ENCODE results near the gene EGFR.
"Not testable (repeated sequence)": the region's sequence is repeated elsewhere in the genome, so short reads cannot be mapped to it uniquely, and the experiment has no call there.

The EGFR gene

DNA sequence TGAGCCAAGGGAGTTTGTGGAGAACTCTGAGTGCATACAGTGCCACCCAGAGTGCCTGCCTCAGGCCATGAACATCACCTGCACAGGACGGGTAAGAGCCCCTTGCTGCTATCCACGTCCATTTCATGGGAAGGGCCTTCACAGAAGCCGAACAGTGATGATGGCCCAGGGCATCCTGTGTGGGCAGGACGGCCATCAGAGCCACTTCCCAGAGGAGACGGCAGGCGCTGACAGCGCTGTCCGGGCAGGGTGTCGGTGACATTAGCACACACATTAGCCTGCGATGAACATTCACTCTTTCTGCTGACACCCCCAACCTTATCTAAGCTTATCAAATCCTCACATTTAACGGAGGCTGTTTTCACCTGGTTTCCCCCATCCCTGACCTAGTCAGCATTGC is 144.9 kb downstream of the EGFR start:
- H2AFZ ChIP-seq (ENCODE audit: low read length), result no peak overlapping the region
- no peak overlapping the region for H3K4me2 ChIP-seq (ENCODE audit: low read depth, low read length, poor library complexity, severe bottlenecking)
- no peaks in the 10 kb centered on the region for H4K20me1 ChIP-seq (ENCODE audit: insufficient read depth, low read length, poor library complexity, severe bottlenecking)
- no peaks in the 10 kb centered on the region for H3K27me3 ChIP-seq (ENCODE audit: insufficient read depth, low read length, poor library complexity, severe bottlenecking)
- peaks cover 2% of the 10 kb centered on the region; the same call in 1 of the 2 replicates for H3K9me3 ChIP-seq (ENCODE audit: insufficient read depth, low read depth, low read length)
- H3K4me1 ChIP-seq (ENCODE audit: insufficient read depth, low read length, poor library complexity, severe bottlenecking), result no peaks in the 10 kb centered on the region
- TF ChIP-seq, protein P1, sequence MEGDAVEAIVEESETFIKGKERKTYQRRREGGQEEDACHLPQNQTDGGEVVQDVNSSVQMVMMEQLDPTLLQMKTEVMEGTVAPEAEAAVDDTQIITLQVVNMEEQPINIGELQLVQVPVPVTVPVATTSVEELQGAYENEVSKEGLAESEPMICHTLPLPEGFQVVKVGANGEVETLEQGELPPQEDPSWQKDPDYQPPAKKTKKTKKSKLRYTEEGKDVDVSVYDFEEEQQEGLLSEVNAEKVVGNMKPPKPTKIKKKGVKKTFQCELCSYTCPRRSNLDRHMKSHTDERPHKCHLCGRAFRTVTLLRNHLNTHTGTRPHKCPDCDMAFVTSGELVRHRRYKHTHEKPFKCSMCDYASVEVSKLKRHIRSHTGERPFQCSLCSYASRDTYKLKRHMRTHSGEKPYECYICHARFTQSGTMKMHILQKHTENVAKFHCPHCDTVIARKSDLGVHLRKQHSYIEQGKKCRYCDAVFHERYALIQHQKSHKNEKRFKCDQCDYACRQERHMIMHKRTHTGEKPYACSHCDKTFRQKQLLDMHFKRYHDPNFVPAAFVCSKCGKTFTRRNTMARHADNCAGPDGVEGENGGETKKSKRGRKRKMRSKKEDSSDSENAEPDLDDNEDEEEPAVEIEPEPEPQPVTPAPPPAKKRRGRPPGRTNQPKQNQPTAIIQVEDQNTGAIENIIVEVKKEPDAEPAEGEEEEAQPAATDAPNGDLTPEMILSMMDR (conservative IDR thresholded peaks at IDR 0.05; ENCODE audit: low read length), result no peak
- no peak for TF ChIP-seq EZH2phosphoT487 (IDR thresholded peaks at IDR 0.05; ENCODE audit: borderline replicate concordance)
- no peaks in the 10 kb centered on the region for H3K36me3 ChIP-seq (ENCODE audit: insufficient read depth, low read length)
- H3K79me2 ChIP-seq (ENCODE audit: insufficient read depth, low read length), result no peaks in the 10 kb centered on the region
- H3K9ac ChIP-seq (ENCODE audit: low read depth, low read length, poor library complexity, severe bottlenecking), result no peak overlapping the region
- H3K4me3 ChIP-seq (ENCODE audit: low read length, poor library complexity, severe bottlenecking), result no peak overlapping the region
- H3F3A ChIP-seq (ENCODE audit: low read depth), result no peaks in the 10 kb centered on the region
- no peaks in the 10 kb centered on the region for H3K9me2 ChIP-seq (replicated peaks; ENCODE audit: low read depth, low read length)

DNA sequence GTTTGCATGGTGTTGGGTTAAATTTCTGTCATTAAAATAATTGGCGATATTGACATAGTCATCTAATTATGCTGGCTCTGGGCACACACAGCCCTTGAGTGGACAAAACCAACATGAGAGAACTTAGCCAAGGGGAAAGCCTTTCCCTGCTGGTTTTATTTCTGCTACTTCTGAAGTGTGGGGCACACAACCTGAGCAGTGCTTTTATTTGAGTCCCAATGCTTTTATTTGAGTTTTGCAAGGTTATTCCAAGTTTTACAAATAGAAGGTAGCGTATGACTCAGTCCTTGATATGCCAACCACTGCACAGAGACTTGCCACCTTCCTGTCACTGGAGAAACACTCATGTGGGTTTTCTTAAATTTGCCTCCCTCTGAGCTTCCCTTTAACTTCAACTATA is 145.7 kb downstream of the EGFR start:
- H3K4me3 ChIP-seq (ENCODE audit: low read length, poor library complexity, severe bottlenecking), result no peak overlapping the region
- H3K9me3 ChIP-seq (ENCODE audit: insufficient read depth, low read depth, low read length), result peaks cover 2% of the 10 kb centered on the region; the same call in 1 of the 2 replicates
- no peaks in the 10 kb centered on the region for H3F3A ChIP-seq (ENCODE audit: low read depth)
- TF ChIP-seq EZH2phosphoT487 (IDR thresholded peaks at IDR 0.05; ENCODE audit: borderline replicate concordance), result no peak
- TF ChIP-seq, protein P1 (conservative IDR thresholded peaks at IDR 0.05; ENCODE audit: low read length), result no peak
- H2AFZ ChIP-seq (ENCODE audit: low read length), result no peak overlapping the region
- no peaks in the 10 kb centered on the region for H3K79me2 ChIP-seq (ENCODE audit: insufficient read depth, low read length)
- no peaks in the 10 kb centered on the region for H3K9me2 ChIP-seq (replicated peaks; ENCODE audit: low read depth, low read length)
- no peaks in the 10 kb centered on the region for H3K27me3 ChIP-seq (ENCODE audit: insufficient read depth, low read length, poor library complexity, severe bottlenecking)
- no peaks in the 10 kb centered on the region for H3K36me3 ChIP-seq (ENCODE audit: insufficient read depth, low read length)
- no peak overlapping the region for H3K9ac ChIP-seq (ENCODE audit: low read depth, low read length, poor library complexity, severe bottlenecking)
- H3K4me1 ChIP-seq (ENCODE audit: insufficient read depth, low read length, poor library complexity, severe bottlenecking), result no peaks in the 10 kb centered on the region
- no peak overlapping the region for H3K4me2 ChIP-seq (ENCODE audit: low read depth, low read length, poor library complexity, severe bottlenecking)
- H4K20me1 ChIP-seq (ENCODE audit: insufficient read depth, low read length, poor library complexity, severe bottlenecking), result no peaks in the 10 kb centered on the region

DNA sequence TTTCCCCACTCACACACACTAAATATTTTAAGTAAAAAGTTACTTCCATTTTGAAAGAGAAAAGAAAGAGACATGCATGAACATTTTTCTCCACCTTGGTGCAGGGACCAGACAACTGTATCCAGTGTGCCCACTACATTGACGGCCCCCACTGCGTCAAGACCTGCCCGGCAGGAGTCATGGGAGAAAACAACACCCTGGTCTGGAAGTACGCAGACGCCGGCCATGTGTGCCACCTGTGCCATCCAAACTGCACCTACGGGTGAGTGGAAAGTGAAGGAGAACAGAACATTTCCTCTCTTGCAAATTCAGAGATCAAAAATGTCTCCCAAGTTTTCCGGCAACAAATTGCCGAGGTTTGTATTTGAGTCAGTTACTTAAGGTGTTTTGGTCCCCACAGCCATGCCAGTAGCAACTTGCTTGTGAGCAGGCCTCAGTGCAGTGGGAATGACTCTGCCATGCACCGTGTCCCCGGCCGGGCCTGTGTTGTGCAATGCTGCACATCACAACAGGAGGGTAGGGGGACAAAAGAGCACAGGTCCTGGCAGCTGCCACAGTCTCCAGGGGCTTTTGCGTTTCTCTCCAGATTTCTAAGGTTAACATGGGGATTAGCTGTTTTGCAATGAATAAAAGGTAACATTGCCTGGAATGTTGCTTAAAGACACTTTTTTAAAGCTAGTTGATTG is 146.5 kb downstream of the EGFR start:
- no peak for TF ChIP-seq EZH2phosphoT487 (IDR thresholded peaks at IDR 0.05; ENCODE audit: borderline replicate concordance)
- TF ChIP-seq, protein P1 (conservative IDR thresholded peaks at IDR 0.05; ENCODE audit: low read length), result no peak
- Histone ChIP-seq H3K27me3 (ENCODE audit: insufficient read depth, low read length, poor library complexity, severe bottlenecking) (no peaks in the 10 kb centered on the region), H3F3A (ENCODE audit: low read depth) (no peaks in the 10 kb centered on the region), H4K20me1 (ENCODE audit: insufficient read depth, low read length, poor library complexity, severe bottlenecking) (no peaks in the 10 kb centered on the region), H2AFZ (ENCODE audit: low read length) (no peak overlapping the region), H3K4me3 (ENCODE audit: low read length, poor library complexity, severe bottlenecking) (no peak overlapping the region), H3K4me1 (ENCODE audit: insufficient read depth, low read length, poor library complexity, severe bottlenecking) (no peaks in the 10 kb centered on the region), H3K79me2 (ENCODE audit: insufficient read depth, low read length) (no peaks in the 10 kb centered on the region), H3K9me2 (replicated peaks; ENCODE audit: low read depth, low read length) (no peaks in the 10 kb centered on the region), H3K36me3 (ENCODE audit: insufficient read depth, low read length) (no peaks in the 10 kb centered on the region), H3K9ac (ENCODE audit: low read depth, low read length, poor library complexity, severe bottlenecking) (no peak overlapping the region), H3K9me3 (ENCODE audit: insufficient read depth, low read depth, low read length) (peaks cover 2% of the 10 kb centered on the region; the same call in 1 of the 2 replicates), H3K4me2 (ENCODE audit: low read depth, low read length, poor library complexity, severe bottlenecking) (no peak overlapping the region)

DNA sequence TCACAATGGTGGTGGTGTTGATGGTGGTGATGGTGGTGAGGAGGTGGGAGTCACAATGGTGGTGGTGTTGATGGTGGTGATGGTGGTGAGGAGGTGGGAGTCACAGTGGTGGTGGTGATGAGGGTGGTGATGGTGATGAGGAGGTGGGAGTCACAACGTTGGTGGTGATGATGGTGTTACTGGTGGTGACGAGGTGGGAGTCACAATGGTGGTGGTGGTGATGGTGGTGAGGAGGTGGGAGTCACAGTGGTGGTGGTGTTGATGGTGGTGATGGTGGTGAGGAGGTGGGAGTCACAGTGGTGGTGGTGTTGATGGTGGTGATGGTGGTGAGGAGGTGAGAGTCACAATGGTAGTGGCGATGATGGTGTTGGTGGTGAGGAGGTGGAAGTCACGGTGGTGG is 148.5 kb downstream of the EGFR start:
- not testable (repeated sequence) for H3K9me3 ChIP-seq (ENCODE audit: insufficient read depth, low read depth, low read length); H3K4me1 ChIP-seq (ENCODE audit: insufficient read depth, low read length, poor library complexity, severe bottlenecking); H3F3A ChIP-seq (ENCODE audit: low read depth); H3K27me3 ChIP-seq (ENCODE audit: insufficient read depth, low read length, poor library complexity, severe bottlenecking); H2AFZ ChIP-seq (ENCODE audit: low read length); H3K4me2 ChIP-seq (ENCODE audit: low read depth, low read length, poor library complexity, severe bottlenecking); H3K36me3 ChIP-seq (ENCODE audit: insufficient read depth, low read length); H3K9ac ChIP-seq (ENCODE audit: low read depth, low read length, poor library complexity, severe bottlenecking); H3K9me2 ChIP-seq (replicated peaks; ENCODE audit: low read depth, low read length); H4K20me1 ChIP-seq (ENCODE audit: insufficient read depth, low read length, poor library complexity, severe bottlenecking); H3K4me3 ChIP-seq (ENCODE audit: low read length, poor library complexity, severe bottlenecking); H3K79me2 ChIP-seq (ENCODE audit: insufficient read depth, low read length)

Data from Loucy (cell line).